Thoracic aorta (tissue), 2 donors: ENCODE results near the gene KLK1. TPM values are rescaled to one million over a fixed set of nuclear protein-coding genes. Genes with fewer than 3 reads are reported as not detected.

Source experiments
- ATAC-seq: fragments of 150-250 bp; one replicate; pipeline ENCODE4 v1.8.0; 2017; ENCODE audit warnings: low read depth; ENCODE audit not compliant: insufficient number of reproducible peaks, low FRiP score
- DNase-seq: peaks from one replicate; pipeline ENCODE4 v3.0.0-alpha.2; 2020; ENCODE audit warnings: low spot score
- H3K27ac ChIP-seq, 2 donors: fragments of 200-600 bp; sonication (generic); 1 replicate in 1 of 2; 2 replicates in 1 of 2; pipeline ENCODE4 v1.5.1; 2016; ENCODE audit warnings: mild to moderate bottlenecking in 2 of 2, moderate library complexity in 2 of 2
- H3K27me3 ChIP-seq: fragments of 200-600 bp; sonication (generic); replicated peaks from 2 replicates; pipeline ENCODE4 v1.6.0; 2016; ENCODE audit warnings: mild to moderate bottlenecking; ENCODE audit not compliant: insufficient read depth
- H3K36me3 ChIP-seq: fragments of 200-600 bp; sonication (generic); one replicate; pipeline ENCODE4 v1.5.1; 2016
- H3K4me1 ChIP-seq, 2 donors: fragments of 200-600 bp; sonication (generic); 1 replicate in 1 of 2; 2 replicates in 1 of 2; pipeline versions ENCODE4 v1.5.1 to v1.6.0; 2016; ENCODE audit warnings: low read depth in 2 of 2, mild to moderate bottlenecking in 1 of 2; ENCODE audit not compliant: control insufficient read depth in 1 of 2
- H3K4me3 ChIP-seq: fragments of 200-600 bp; sonication (generic); 2 replicates; pipeline ENCODE4 v1.5.1; 2016; ENCODE audit warnings: mild to moderate bottlenecking
- H3K9me3 ChIP-seq: fragments of 200-600 bp; sonication (generic); 2 replicates; pipeline ENCODE4 v1.5.1; 2016
- CTCF ChIP-seq: fragments of 200-600 bp; sonication (generic); IDR thresholded peaks from one replicate; pipeline ENCODE4 v1.5.1; 2019; ENCODE audit warnings: antibody characterized with exemption
- total RNA-seq, 2 donors: library from RNA; depleted of rRNA; stranded (reverse); fragments of >200 nt; gene quantifications; one replicate each; pipeline versions ENCODE4 v1.1.0 to v1.2.3, GENCODE V29; 2016

KLK1 gene
- total RNA-seq, 2 donors from 2014 or later = not detected

GRCh38 chr19:50822661-50823208, 852 bp downstream of the KLK1 start:
- Histone ChIP-seq H3K4me3 (no peak overlapping the region), H3K4me1 (no peaks in the 10 kb centered on the region), H3K27me3 (no peaks in the 10 kb centered on the region), H3K27ac (no peak overlapping the region), H3K36me3 (no peaks in the 10 kb centered on the region), H3K9me3 (no peaks in the 10 kb centered on the region)
- DNase-seq = no peak
- TF ChIP-seq CTCF = no peak
- ATAC-seq = no peak

- TF ChIP-seq CTCF = no peak
- H3K36me3 ChIP-seq = no peaks in the 10 kb centered on the region
- no peak overlapping the region for H3K4me3 ChIP-seq
- ATAC-seq (no peak), DNase-seq (no peak)
- no peaks in the 10 kb centered on the region for H3K4me1 ChIP-seq
- H3K27ac ChIP-seq = no peak overlapping the region
- H3K27me3 ChIP-seq = no peaks in the 10 kb centered on the region
- H3K9me3 ChIP-seq = no peaks in the 10 kb centered on the region
Measured at GRCh38 chr19:50821622-50822021, 2.0 kb downstream of the KLK1 start.

GRCh38 chr19:50821248-50821612, 2.4 kb downstream of the KLK1 start:
- TF ChIP-seq CTCF = no peak
- Histone ChIP-seq H3K27ac (no peak overlapping the region), H3K27me3 (no peaks in the 10 kb centered on the region), H3K36me3 (no peaks in the 10 kb centered on the region), H3K4me3 (no peak overlapping the region), H3K9me3 (no peaks in the 10 kb centered on the region), H3K4me1 (no peaks in the 10 kb centered on the region)
- ATAC-seq = no peak
- no peak for DNase-seq

GRCh38 chr19:50820549-50821247, 2.9 kb downstream of the KLK1 start:
- H3K27me3 ChIP-seq = no peaks in the 10 kb centered on the region
- ATAC-seq = no peak
- H3K4me3 ChIP-seq = no peak overlapping the region

GRCh38 chr19:50820086-50820485, 3.5 kb downstream of the KLK1 start:
- no peaks in the 10 kb centered on the region for H3K36me3 ChIP-seq
- no peak for TF ChIP-seq CTCF
- ATAC-seq (no peak), DNase-seq (no peak)
- H3K4me3 ChIP-seq = no peak overlapping the region
- H3K4me1 ChIP-seq = no peaks in the 10 kb centered on the region
- H3K9me3 ChIP-seq = no peaks in the 10 kb centered on the region
- no peak overlapping the region for H3K27ac ChIP-seq
- H3K27me3 ChIP-seq = no peaks in the 10 kb centered on the region

More at GRCh38 chr19:50820549-50821247, 2.9 kb downstream of the KLK1 start:
- TF ChIP-seq CTCF = no peak
- Histone ChIP-seq H3K4me1 (no peaks in the 10 kb centered on the region), H3K36me3 (no peaks in the 10 kb centered on the region), H3K27ac (no peak overlapping the region), H3K9me3 (no peaks in the 10 kb centered on the region)
- no peak for DNase-seq
